ENCODE data around the gene TXNRD1. TPM values are rescaled to one million over a fixed set of nuclear protein-coding genes. Genes with fewer than 3 reads are reported as not detected.
"Not testable (repeated sequence)": the region's sequence is repeated elsewhere in the genome, so short reads cannot be mapped to it uniquely, and the experiment has no call there.

TXNRD1 gene
- total RNA-seq, 1 experiment from 2014 or later, result 396 TPM

- peak; percentile 87 for DNase-seq (ENCODE audit: low read depth)
Measured at GRCh38 chr12:104371043-104371870, 155.7 kb downstream of the TXNRD1 start.

DNA sequence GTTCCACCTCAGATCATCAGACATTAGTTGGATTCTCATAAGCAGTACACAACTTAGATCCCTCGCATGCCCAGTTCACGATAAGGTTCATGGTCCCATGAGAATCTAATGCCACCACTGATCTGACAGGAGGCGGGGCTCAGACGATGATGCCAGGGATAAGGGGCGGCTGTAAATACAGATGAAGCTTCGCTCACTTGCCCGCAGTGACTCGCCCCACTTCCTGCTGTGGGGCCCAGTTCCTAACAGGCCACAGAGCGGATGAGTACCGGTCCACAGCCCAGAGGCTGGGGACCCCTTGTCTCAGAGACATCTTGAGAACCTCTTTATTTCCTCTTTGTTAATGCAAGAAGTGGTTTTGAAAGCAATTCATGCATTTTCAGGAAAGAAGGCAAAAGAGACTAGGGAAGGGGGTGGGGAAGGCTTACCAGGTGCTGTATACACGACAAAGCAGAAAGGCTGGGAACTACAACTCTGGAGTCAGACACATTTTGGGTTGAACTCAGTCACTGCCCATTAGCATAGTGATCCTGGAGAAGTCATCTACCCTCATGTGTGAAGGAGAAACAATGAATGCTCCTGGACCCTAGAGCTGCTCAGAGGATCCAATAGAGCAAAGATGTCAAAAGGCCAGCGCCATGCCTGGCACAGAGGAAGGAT is 156.6 kb downstream of the TXNRD1 start:
- DNase-seq (ENCODE audit: low read depth), result peak; percentile 58

- DNase-seq (ENCODE audit: low read depth), result no peak
Measured at GRCh38 chr12:104372721-104373335, 157.2 kb downstream of the TXNRD1 start.

- DNase-seq (ENCODE audit: low read depth), result no peak
Measured at GRCh38 chr12:104374071-104374470, 158.5 kb downstream of the TXNRD1 start.

- DNase-seq (ENCODE audit: low read depth), result no peak
Measured at GRCh38 chr12:104374806-104375205, 159.2 kb downstream of the TXNRD1 start.

DNA sequence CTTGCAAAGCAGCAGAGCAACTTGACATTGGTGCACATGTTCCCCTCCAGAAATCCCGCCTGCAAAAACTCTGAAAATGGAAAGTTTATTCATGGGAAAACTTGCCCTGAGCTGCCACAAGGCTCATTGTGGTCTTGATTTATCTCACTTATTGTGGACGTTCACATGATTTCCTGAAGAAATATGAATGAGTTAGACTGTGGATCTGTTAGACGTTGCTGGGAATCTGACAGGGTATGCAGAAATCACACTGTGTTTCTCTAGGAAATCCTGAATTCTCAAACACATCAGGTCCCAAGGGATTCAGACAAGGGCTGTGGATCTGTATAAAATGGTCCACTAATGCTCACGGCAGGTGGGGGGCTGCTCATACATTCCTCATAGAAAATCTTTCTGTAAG is 160.2 kb downstream of the TXNRD1 start:
- DNase-seq (ENCODE audit: low read depth), result no peak

DNA sequence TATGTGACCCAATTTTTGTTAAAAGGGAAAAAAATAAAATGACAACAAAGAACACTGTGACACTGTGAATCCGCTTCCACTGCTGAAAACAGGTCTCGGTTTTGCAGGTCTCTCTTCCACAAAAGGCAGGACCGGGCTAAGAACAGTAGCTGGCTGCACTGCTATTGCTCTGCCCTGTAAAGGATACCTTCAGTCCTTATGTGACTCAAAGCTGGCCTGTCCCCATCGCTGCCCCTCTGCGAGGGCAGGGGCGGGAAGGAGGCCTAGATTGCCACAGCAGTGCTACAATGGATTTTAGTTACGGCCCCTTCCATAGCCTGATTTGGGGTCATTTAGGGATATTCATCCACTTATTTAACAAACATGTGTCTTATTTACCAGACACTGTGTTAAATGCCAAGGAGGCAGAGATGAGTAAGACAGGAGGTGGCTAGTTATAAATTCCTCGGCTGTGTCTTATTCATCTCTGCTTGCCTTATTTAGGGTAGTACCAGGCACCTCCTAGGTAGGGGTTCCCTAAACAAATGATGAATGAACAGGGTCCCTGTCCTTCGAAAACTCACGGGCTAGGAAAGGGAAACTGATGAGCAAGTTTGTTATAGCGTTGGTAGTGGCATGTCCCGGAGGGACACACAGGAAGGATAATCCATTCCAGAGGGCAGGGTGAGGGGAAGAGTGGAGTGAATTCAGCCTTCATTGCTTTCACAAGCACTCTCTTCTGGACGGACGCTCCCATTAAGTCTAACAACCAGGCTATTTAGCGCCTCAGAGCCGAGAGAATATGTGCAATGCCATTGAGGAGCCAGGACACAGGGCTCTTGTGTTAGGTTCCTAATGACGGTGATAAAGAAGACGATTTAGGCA is 161.3 kb downstream of the TXNRD1 start:
- DNase-seq (ENCODE audit: low read depth), result peak; percentile 36

GRCh38 chr12:104377514-104377812 is 161.9 kb downstream of the TXNRD1 start:
- DNase-seq (ENCODE audit: low read depth), result no peak

GRCh38 chr12:104378427-104378826 is 162.8 kb downstream of the TXNRD1 start:
- DNase-seq (ENCODE audit: low read depth), result no peak

DNA sequence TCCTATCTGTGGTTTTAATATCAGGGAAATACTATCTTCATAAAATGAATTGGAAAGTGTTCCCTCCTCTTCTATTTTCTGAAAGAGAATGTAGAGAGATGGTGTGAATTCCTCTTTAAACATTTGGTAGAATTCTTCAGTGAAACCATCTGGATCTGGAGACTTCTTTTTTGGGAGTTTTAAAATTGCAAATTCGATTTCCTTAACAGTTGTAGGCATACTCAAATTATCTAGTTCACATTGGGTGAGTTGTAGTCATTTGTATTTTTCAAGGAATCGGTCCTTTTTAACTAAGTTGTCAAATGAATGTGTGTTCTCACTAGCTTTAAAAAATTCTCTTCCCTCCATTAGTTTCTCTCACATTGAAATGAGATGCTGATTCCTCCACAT is 165.8 kb downstream of the TXNRD1 start:
- no peak for DNase-seq (ENCODE audit: low read depth)

GRCh38 chr12:104381731-104382480 is 166.3 kb downstream of the TXNRD1 start:
- peak; percentile 75 for DNase-seq (ENCODE audit: low read depth)

DNA sequence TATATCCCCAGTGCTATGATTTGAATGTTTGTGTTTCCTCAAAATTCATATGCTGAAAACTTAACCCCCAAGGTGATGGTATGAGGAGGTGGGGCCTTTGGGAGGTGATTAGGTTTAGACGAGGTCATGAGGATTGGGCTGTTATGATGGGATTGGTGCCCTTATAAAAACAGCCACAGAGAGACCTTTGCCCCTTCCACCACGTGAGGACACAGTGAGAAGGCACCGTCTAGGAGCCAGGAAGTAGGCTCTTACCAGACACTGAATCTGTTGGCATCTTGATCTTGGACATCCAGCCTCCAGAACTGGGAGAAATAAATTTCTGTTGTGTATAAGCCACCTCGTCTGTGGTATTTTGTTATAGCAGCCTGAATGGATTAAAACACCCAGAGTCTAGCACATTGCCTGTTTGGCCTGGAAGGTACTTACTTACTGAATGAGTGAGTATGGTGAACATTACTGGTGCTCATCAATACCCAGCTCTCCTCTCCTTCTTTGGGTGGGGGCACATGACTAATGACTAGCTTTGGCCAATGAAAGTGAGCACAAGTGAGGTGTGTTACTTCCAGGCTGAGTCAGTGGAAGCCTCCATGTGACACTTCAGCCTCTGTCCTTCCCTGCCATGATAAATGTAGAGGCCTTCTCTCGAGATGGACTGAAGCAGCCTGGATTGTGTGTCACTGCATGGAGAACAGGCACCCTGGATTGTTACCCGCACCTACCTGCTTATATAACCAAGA is 168.7 kb downstream of the TXNRD1 start:
- peak; percentile 52 for DNase-seq (ENCODE audit: low read depth)

GRCh38 chr12:104385510-104385909 is 169.9 kb downstream of the TXNRD1 start:
- DNase-seq (ENCODE audit: low read depth), result no peak

GRCh38 chr12:104386461-104386860 is 170.9 kb downstream of the TXNRD1 start:
- DNase-seq (ENCODE audit: low read depth), result no peak

- no peak for DNase-seq (ENCODE audit: low read depth)
Measured at GRCh38 chr12:104387190-104387589, 171.6 kb downstream of the TXNRD1 start.

GRCh38 chr12:104394086-104394485 is 178.5 kb downstream of the TXNRD1 start:
- DNase-seq (ENCODE audit: low read depth), result not testable (repeated sequence)
